Measurements from ENCODE around the gene SPOCK2.
"Not testable (repeated sequence)": the region's sequence is repeated elsewhere in the genome, so short reads cannot be mapped to it uniquely, and the experiment has no call there.

The SPOCK2 gene

GRCh38 chr10:72050873-72051272, 37.5 kb downstream of the SPOCK2 start:
- no peak for DNase-seq

- peak; percentile 15 for DNase-seq
Measured at GRCh38 chr10:72049969-72050781, 38.2 kb downstream of the SPOCK2 start.

- DNase-seq = no peak
Measured at GRCh38 chr10:72049472-72049871, 38.9 kb downstream of the SPOCK2 start.

DNA sequence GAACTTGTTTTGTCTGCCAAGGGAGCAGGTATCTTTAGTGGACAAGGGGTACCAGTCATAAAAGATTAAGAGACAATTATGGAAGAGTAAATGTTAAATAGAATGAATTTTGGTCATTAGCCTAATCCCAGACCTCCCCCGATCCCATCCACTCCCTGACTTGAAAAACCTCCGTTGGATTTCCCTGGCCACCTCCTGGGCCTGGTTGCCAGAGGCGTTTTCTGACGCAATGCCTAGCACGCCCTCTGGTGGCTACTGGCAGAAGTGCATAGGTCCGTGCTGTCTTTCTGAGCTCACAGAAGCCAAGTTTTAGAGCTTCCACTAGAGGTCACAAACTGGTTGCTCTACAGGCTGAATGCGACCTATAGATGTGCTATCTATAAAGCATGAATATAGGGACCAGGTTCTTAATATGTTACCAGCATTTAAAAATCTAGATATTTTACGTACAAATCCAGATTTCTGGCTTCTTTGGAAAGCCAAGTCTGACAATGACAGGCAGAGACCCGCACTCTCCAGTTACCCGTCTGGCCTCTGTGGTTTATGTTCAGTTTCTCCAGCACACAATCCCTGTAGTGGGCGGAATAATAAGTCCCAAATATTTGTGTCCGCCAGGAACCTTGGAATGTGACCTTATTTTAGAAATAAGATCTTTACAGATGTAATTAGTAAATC, 39.8 kb downstream of the SPOCK2 start:
- DNase-seq = peak; percentile 98

DNA sequence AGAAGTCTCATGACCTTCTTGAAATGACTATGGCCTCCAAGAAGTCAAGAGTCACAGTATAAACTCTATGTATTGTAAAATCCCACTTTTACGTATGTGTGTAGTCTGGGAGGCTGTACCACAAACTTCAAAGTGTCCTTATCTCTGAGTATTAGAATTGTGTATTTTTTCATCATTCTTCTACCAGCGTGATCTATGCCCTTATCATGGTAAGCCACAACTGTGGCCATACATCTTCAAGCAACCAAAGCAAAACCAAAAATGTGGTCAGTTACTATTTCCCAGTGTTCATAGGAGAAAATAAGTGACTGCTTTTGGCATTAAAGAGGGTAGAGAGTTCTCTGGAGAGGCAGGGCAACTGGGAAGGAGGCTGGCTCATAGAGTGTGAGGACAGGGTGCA, 42.8 kb downstream of the SPOCK2 start:
- DNase-seq = peak; percentile 88

DNA sequence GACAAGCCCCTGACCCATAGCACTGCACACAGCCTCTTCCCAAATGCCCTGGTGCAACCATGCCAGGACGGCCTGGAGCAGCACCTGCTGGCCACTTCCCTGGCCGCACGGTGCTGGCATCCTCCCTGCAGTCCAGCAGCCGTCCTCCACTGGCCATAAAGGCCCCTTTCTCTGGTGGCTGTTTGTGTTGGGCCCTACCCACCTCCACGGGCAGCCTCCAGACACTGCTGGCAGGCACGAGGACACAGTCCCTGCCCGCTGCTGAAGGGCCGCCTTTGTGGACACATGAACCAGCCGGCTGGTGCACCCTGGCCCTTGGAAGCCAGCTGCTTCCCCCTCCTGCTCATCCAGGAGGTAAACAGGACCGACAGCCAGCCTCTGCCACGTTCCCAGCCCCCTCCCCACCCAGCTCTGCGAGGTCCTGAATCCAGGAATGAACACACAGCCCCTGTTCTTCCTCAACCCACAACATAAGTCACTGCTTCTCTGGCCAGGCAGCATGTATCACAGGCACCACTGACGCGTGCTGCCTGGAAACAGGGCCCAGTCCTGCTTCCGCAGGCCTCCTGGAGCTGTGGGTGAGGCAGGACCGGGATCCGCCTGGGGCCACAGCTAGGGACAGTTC, 43.8 kb downstream of the SPOCK2 start:
- no peak for DNase-seq

- no peak for DNase-seq
Measured at GRCh38 chr10:72043016-72043834, 45.1 kb downstream of the SPOCK2 start.

DNA sequence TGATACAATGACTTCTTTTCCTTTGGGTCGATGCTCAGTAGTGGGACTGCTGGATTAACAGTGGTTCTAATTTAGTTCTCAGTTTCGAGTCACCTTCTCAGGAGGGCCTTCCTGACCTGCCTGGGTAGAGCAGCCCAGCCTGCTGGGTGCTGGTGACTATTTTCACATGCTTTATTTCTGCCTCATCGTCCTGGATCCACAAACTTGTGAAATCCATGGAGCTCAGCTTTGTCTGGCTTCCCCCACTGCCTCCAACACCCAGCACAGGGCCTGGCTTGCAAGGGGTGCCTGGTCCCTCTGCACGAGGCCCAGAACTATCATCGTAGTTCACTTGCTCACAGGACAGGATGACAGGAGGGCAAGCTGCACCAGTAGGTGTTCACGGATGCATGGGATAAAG, 46.9 kb downstream of the SPOCK2 start:
- no peak for DNase-seq

- DNase-seq = peak; percentile 62
Measured at GRCh38 chr10:72039377-72039776, 49.0 kb downstream of the SPOCK2 start.

- no peak for DNase-seq
Measured at GRCh38 chr10:72038458-72039001, 49.8 kb downstream of the SPOCK2 start.

GRCh38 chr10:72037811-72038210, 50.5 kb downstream of the SPOCK2 start:
- DNase-seq = no peak

GRCh38 chr10:72037266-72037665, 51.1 kb downstream of the SPOCK2 start:
- no peak for DNase-seq

DNA sequence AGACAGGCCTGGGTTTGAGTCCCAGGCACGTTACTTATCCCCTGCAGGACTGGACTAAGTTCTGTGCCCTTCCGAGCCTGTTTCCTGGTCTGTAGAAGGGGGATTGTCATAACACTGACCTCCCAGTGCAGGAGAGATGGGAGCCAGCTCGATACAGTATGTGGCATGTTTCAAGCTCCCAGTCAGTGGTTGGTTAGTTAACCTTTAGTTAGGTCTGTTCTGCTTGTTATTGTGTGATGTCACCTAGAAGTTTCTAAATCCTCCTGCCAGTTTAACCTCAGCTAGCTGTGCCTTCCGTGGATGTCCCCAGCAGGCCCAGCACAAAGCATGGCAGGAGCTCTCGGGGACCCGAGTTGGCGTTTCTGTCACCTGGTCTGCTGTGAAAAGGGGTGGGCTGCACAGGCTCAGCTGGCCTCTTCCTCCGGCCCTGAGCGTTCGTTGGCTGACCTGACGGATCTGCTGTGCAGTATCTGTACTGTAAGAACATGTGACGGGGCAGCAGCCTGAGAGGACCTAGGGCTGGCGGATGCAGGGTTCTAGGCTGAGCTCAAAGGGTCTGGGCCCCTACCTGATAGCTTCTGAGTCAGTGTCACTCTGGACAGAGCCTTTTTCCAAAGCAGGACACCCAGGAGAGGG, 53.0 kb downstream of the SPOCK2 start:
- no peak for DNase-seq

DNA sequence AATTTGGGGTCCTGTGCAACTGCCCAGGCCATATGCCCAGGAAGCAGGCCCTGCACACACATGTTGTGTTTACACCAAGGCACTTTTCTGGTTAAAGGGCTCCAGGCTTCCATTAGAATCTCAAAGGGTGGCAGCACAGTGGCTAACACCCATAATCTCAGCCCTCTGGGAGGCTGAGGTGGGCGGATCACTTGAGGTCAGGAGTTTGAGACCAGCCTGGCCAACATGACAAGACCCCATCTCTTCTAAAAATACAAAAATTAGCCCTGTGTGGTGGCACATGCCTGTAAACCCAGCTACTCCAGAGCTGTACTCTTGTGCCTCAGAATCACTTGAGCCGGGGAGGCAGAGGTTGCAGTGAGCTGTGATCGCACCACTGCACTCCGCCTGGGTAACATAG, 53.6 kb downstream of the SPOCK2 start:
- DNase-seq = no peak

- DNase-seq = no peak
Measured at GRCh38 chr10:72034040-72034499, 54.3 kb downstream of the SPOCK2 start.

GRCh38 chr10:72032409-72033162, 55.8 kb downstream of the SPOCK2 start:
- DNase-seq = not testable (repeated sequence)

DNA sequence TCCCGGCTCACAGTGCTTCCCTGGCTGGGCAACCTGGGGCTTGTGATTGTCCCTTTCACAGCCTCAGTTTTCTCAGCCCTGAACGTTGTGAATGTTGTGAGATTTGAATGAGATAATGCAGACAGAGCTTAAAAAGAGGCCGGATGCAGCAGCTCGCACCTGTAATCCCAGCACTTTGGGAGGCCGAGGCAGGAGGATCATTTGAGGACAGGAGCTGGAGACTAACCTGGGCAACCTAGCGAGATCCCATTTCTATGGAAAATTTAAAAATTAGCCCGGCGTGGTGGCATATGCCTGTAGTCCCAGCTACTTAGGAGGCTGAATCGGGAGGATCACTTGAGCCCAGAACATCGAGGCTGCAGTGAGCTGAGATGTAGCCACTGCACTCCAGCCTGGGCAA, 56.6 kb downstream of the SPOCK2 start:
- DNase-seq = no peak

GRCh38 chr10:72030762-72031543, 57.4 kb downstream of the SPOCK2 start:
- DNase-seq = no peak

GRCh38 chr10:72029414-72029813, 58.9 kb downstream of the SPOCK2 start:
- DNase-seq = no peak

GRCh38 chr10:72027498-72027897, 60.9 kb downstream of the SPOCK2 start:
- DNase-seq = no peak

Data from OCI-M1 (cell line).